HG03280 (cell line): ENCODE measurements around the gene SH3GL1.
A peak's percentile ranks its signal among the peaks of the same experiment; 100 is the strongest.
"Not testable (repeated sequence)": the region's sequence is repeated elsewhere in the genome, so short reads cannot be mapped to it uniquely, and the experiment has no call there.

Experiments
- ATAC-seq: cut with Tn5 transposase; IDR thresholded peaks from one replicate; pipeline ENCODE4 v1.9.1; 2021; ENCODE audit warnings: mild to moderate bottlenecking, moderate library complexity; ENCODE audit not compliant: unreplicated experiment

Gene SH3GL1

GRCh38 chr19:4345342-4346019 is 54.9 kb downstream of the SH3GL1 start:
- no peak for ATAC-seq

GRCh38 chr19:4343370-4344307 is 56.7 kb downstream of the SH3GL1 start, which contains the start of gene MPND:
MPND (plus strand) TSS chr19:4343562; CDS start chr19:4343594, 32 bp downstream.
- ATAC-seq, result peak; percentile 60

GRCh38 chr19:4342615-4343369 is 57.6 kb downstream of the SH3GL1 start:
- ATAC-seq, result peak; percentile 81

GRCh38 chr19:4342314-4342614 is 58.1 kb downstream of the SH3GL1 start:
- no peak for ATAC-seq

GRCh38 chr19:4338441-4339355 is 61.6 kb downstream of the SH3GL1 start, which contains the start of gene STAP2:
STAP2 (minus strand) TSS chr19:4338827; CDS start chr19:4338753, 74 bp downstream.
- ATAC-seq, result no peak

- no peak for ATAC-seq
These were observed 62.4 kb downstream of the SH3GL1 start for GRCh38 chr19:4337906-4338440.

GRCh38 chr19:4334929-4335570 is 65.3 kb downstream of the SH3GL1 start:
- no peak for ATAC-seq

- ATAC-seq, result no peak
These were observed 70.5 kb downstream of the SH3GL1 start for GRCh38 chr19:4329858-4330257.

- ATAC-seq, result not testable (repeated sequence)
These were observed 71.2 kb downstream of the SH3GL1 start for GRCh38 chr19:4328991-4329681.

GRCh38 chr19:4328243-4328990 is 71.9 kb downstream of the SH3GL1 start:
- peak; percentile 89 for ATAC-seq

GRCh38 chr19:4327877-4328242 is 72.5 kb downstream of the SH3GL1 start:
- ATAC-seq, result peak; percentile 8

- ATAC-seq, result no peak
These were observed 73.0 kb downstream of the SH3GL1 start for GRCh38 chr19:4327252-4327876.

- ATAC-seq, result no peak
These were observed 73.5 kb downstream of the SH3GL1 start for GRCh38 chr19:4326837-4327251.

- ATAC-seq, result no peak
These were observed 74.0 kb downstream of the SH3GL1 start for GRCh38 chr19:4326215-4326836.

- ATAC-seq, result no peak
These were observed 76.1 kb downstream of the SH3GL1 start for GRCh38 chr19:4324228-4324627.

GRCh38 chr19:4323692-4324091 is 76.7 kb downstream of the SH3GL1 start:
- ATAC-seq, result no peak

- ATAC-seq, result no peak
These were observed 77.2 kb downstream of the SH3GL1 start for GRCh38 chr19:4322942-4323665.
